Suppressor macrophage treated with lipopolysaccharide for 1 hour (primary cell): Measurements from ENCODE around the gene ARFGAP2.
A peak's percentile ranks its signal among the peaks of the same experiment; 100 is the strongest.
"Not testable (repeated sequence)": the region's sequence is repeated elsewhere in the genome, so short reads cannot be mapped to it uniquely, and the experiment has no call there.

ENCODE experiments used
- DNase-seq, 3 donors: peaks; one replicate each; pipeline ENCODE4 v3.0.0-alpha.2; 2020 to 2022

ARFGAP2 gene

DNA sequence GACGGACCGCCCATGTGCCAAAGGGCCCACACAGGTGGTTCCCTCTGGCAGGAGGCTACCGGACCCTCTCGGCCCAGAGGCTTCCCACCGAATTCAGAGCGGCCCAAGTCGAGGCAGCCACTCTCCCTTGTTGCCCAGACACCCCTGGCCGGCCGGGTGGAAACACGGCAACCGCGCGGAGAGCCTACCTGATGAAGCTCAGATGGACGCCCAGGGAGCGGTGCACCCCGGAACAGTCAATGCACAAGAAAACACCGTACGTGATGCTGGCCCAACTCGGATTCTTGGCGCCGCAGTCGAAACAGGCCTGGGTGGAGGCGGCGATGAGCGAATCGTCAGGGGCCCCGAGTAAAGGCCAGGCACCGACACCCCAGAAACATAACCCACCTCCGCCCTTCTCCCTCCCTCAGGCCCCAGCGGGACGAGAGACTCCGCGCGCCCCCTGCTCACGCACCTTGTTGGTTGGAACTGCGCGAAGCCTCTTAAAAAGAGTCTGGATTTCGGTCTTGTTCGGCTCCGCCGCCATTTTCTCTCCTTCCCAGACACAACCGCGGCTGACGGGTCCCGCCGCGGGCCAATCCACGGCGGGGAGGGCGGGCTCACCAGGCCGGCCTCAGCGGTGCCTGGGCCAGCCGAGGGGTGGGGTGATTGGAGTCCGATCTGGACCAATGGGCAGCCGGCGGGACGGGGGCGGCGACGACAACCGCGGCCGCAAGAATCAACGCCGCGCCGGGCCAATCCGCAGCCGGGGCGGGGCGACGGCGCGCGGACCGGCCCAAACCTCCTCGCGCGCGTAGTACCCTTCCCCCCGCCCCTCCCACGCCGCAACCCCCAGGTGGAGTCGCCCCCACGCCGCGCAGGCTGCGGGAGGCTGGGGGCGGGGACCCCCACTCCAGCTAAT lies at the start of gene ARFGAP2:
TSS of gene ARFGAP2 (minus strand) at position 552 of the 901 bp plus-strand sequence. CDS start at position 526, 26 bp downstream.
- DNase-seq: peak; percentile 98 to 99 (median 98)

DNA sequence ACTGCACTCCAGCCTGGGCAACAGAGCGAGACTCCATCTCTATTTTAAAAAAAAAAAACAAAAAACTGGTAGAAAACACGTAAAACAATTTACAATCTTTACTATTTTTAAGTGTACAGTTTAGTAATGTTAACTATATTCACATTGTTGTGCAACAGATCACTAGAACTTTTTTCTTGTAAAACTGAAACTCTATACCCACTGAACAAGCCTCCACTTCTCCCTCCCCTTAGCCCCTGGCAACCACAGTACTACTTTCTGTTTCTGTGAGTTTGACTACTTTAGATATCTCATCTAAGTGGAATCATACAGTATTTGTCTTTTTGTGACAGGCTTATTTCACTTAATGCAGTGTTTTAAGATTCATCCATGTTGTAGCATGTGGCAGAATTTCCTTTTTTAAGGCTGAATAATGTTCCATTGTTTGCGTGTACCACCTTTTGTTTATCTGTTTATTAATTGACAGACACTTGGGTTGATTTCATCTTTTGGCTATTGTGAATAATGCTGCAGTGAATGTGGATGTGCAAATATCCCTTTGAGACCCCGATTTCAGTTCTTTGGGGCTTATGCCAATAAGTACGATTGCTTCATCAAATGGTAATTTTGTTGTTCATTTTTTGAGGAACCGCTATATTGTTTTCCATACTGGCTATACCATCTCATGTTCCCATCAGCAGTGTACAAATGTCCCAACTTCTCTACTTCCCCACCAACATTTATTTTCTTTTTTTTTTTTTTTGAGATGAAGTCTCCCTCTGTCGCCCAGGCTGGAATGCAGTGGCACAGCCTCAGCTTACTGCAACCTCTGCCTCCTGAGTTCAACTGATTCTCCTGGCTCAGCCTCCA lies 49.1 kb upstream of the ARFGAP2 start:
- peak; percentile 46 to 59 (median 59) for DNase-seq

- DNase-seq: no peak
Observed at GRCh38 chr11:47222696-47223095, 46.0 kb upstream of the ARFGAP2 start.

DNA sequence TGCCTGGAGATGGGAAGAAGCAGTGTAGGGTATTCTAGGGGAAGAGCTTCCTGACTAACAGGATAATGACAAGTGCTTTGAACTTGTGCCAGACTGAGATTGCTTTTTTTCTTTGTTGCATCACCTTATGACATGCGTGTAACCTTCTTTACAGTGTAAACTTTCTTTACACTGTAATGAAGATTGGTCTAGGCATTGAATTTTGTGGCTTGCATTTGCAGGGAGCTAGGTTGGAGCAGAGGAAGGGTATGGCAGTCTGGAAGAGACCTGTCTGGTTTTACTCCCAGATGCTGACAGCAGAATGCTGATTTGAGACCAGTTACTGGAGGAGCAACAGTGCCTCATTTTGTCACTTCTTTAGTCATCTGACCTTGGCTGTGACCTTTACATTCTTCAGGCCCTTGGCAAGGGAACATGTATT lies 43.7 kb upstream of the ARFGAP2 start:
- DNase-seq: peak in 1 of 3 donors; percentile 32

GRCh38 chr11:47216121-47216798 lies 39.6 kb upstream of the ARFGAP2 start:
- peak; percentile 77 to 88 (median 80) for DNase-seq

DNA sequence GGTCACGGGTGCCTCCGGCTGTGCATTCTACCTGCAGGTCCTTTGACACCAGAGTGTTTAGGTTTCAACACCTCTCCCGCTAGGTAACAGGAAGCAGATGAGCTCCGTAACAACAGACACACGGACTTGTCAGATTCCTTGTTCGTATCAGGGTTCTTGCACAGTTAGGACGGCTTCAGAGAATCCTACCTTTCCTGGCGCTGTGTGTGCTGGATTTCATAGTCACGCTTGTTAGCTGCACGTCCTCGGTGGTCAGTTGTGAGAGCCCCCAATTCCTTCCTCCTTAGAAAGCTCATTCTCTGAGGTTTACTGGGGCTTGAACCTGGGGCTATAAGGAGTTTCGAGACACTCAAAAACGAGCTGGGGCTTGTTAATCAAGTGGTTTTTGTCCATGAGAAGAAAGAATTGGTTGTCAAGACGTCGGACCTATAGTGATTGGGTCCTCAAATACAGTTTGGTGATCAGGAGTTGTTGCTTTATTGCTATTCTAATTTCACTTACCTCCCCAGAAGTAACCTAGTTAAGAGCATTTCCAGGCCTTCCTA lies 38.8 kb upstream of the ARFGAP2 start:
- DNase-seq: no peak

DNA sequence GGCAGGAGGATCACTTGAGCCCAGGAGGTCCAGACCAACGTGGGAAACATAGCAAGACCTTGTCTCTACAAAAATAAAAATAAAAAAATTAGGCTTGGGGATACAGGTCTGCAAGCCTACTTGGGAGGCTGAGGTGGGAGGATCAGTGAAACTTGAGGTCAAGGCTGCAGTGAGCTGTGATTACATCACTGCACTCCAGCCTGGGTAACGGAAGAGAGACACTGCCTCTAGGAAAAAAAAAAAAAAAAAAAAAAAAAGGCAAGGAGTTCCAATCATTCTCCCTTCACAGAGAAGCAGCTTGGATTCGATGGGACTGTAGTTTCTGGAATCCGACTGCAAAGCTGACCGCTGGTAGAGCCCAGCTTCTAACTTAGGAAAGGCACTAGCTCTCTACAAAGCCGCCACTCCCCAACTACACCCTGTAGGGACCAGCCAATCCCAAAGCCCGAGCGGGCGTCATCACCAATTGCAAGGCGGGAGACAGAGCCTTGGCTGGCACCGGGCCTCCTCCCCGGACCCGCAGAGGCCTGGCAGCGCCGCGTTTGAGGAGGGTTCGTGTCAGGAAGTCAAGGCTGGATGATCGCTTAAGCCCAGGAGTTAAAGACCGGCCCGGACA lies 37.4 kb upstream of the ARFGAP2 start:
- DNase-seq: peak; percentile 93 to 94 (median 94)

DNA sequence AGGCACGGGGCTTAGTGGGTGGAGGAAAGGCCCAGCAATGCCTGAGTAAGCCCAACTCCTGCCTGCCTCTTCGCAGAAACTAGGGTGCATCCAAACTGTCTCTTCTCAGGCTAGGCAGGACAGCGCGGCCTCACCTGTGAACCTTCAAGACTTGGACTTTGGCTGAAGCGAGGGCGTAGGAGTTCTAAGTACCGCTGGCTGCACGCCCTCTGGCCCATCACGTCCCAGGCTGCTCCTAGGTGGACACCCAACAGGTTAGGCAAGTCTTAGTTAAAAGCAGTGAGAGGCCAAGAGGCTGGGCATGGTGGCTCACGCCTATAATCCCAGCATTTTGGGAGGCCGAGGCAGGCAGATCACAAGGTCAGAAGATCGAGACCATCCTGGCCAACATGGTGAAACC lies 36.3 kb upstream of the ARFGAP2 start:
- no peak for DNase-seq

DNA sequence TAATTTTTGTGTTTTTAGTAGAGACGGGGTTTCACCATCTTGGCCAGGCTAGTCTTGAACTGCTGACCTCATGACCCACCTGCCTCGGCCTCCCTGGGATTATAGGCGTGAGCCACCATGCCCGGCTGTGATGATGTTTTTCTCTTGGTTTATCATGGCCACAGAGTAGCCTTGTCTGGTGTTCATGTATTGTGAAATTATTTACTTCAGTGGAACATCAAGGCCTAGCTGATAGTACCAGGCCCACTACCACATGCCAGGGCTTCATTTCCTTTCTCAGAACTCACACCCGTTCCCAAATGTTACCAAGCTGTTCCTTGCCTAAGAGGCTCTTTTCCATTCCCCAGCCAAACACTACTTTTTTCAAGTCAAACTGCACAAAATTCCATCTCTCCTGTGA lies 31.9 kb upstream of the ARFGAP2 start:
- DNase-seq: no peak

DNA sequence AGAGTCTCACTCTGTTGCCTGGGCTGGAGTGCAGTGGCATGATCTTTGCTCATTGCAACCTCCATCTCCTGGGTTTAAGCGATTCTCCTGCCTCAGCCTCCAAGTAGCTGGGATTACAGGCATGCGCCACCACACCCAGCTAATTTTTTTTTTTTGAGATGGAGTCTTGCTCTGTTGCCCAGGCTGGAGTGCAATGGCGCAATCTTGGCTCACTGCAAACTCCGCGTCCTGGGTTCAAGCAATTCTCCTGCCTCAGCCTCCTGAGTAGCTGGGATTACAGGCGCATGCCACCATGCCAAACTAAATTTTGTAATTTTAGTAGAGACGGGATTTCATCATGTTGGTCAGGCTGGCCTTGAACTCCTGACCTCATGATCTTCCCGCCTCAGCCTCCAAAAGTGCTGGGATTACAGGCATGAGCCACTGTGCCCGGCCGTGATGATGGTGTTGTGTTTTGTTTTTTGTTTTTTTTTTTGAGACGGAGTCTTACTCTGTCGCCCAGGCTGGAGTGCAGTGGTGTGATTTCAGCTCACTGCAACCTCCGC lies 31.4 kb upstream of the ARFGAP2 start:
- not testable (repeated sequence) for DNase-seq

- no peak for DNase-seq
Observed at GRCh38 chr11:47207459-47207858, 30.8 kb upstream of the ARFGAP2 start.

DNA sequence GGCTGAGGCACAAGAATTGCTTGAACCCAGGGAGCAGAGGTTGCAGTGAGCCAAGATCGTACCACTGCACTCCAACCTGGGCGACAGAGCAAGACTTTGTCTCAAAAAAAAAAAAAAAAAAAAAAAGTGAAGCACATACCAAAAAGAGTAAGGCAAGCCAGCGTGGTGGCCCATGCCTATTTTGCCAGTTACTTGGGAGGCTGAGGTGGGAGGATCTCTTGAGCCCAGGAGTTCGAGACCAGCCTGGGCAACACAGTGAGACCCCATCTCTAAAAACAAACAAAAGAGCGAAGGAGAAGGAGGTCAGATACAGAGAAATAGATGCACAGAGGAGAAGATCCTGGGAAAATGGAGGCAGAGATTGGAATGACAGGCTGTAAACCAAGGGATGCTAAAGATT lies 29.9 kb upstream of the ARFGAP2 start:
- DNase-seq: not testable (repeated sequence)

- DNase-seq: peak; percentile 49 to 53 (median 53)
Observed at GRCh38 chr11:47204637-47204989, 27.9 kb upstream of the ARFGAP2 start.

GRCh38 chr11:47202576-47202975 lies 25.9 kb upstream of the ARFGAP2 start:
- DNase-seq: no peak

- DNase-seq: no peak
Observed at GRCh38 chr11:47201015-47201414, 24.3 kb upstream of the ARFGAP2 start.

DNA sequence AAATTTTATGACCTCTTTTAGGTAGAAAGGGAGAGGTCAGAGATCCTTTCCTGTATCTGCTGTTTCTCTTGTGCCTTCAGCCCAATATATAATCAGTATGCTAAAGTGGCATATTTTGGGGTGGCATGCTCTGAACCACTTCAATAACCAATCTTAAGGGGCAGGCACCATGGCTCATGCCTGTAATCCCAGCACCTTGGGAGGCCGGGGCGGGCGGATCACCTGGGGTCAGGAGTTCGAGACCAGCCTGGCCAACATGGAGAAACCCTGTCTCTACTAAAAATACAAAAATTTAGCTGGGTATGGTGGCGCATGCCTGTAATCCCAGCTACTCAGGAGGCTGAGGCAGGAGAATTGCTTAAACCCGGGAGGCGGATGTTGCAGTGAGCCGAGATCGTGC lies 21.5 kb upstream of the ARFGAP2 start:
- DNase-seq: not testable (repeated sequence)

- no peak for DNase-seq
Observed at GRCh38 chr11:47192111-47192510, 15.4 kb upstream of the ARFGAP2 start.

GRCh38 chr11:47191137-47191536 lies 14.5 kb upstream of the ARFGAP2 start:
- DNase-seq: peak in 1 of 3 donors; percentile 20

- DNase-seq: peak in 1 of 3 donors; percentile 14
Observed at GRCh38 chr11:47189100-47189834, 12.6 kb upstream of the ARFGAP2 start.

- DNase-seq: no peak
Observed at GRCh38 chr11:47188259-47188658, 11.6 kb upstream of the ARFGAP2 start.

- no peak for DNase-seq
Observed at GRCh38 chr11:47187723-47188122, 11.0 kb upstream of the ARFGAP2 start.
